Measurements from ENCODE around the gene PIERCE2.
"Not testable (repeated sequence)": the region's sequence is repeated elsewhere in the genome, so short reads cannot be mapped to it uniquely, and the experiment has no call there.

Gene PIERCE2

GRCh38 chr15:55422089-55422488 lies 13.8 kb downstream of the PIERCE2 start:
- H3K4me2 ChIP-seq (ENCODE audit: low read depth, low read length) = no peak overlapping the region
- no peaks in the 10 kb centered on the region for H4K20me1 ChIP-seq (ENCODE audit: insufficient read depth, low read length)
- H2AFZ ChIP-seq (ENCODE audit: low read length) = no peak overlapping the region
- H3K27me3 ChIP-seq (replicated peaks; ENCODE audit: insufficient read depth, low read length) = no peaks in the 10 kb centered on the region
- H3K4me3 ChIP-seq (ENCODE audit: low read length) = no peak overlapping the region
- H3K9me3 ChIP-seq (replicated peaks; ENCODE audit: insufficient read depth, low read length) = no peaks in the 10 kb centered on the region
- no peaks in the 10 kb centered on the region for H3K36me3 ChIP-seq (replicated peaks; ENCODE audit: insufficient read depth, low read length)
- H3K9me2 ChIP-seq (replicated peaks; ENCODE audit: insufficient read depth, low read length) = no peaks in the 10 kb centered on the region
- H3K9ac ChIP-seq (ENCODE audit: low read length) = no peak overlapping the region
- no peaks in the 10 kb centered on the region for H3K79me2 ChIP-seq (ENCODE audit: low read length)
- no peaks in the 10 kb centered on the region for H3F3A ChIP-seq (ENCODE audit: insufficient read depth, low read length)
- H3K4me1 ChIP-seq (ENCODE audit: low read length) = no peaks in the 10 kb centered on the region
- no peak overlapping the region for H3K27ac ChIP-seq (ENCODE audit: low read length)
- DNase-seq = no peak
- no peak for TF ChIP-seq EZH2phosphoT487 (IDR thresholded peaks at IDR 0.05; ENCODE audit: low read length)
- TF ChIP-seq, protein P1, sequence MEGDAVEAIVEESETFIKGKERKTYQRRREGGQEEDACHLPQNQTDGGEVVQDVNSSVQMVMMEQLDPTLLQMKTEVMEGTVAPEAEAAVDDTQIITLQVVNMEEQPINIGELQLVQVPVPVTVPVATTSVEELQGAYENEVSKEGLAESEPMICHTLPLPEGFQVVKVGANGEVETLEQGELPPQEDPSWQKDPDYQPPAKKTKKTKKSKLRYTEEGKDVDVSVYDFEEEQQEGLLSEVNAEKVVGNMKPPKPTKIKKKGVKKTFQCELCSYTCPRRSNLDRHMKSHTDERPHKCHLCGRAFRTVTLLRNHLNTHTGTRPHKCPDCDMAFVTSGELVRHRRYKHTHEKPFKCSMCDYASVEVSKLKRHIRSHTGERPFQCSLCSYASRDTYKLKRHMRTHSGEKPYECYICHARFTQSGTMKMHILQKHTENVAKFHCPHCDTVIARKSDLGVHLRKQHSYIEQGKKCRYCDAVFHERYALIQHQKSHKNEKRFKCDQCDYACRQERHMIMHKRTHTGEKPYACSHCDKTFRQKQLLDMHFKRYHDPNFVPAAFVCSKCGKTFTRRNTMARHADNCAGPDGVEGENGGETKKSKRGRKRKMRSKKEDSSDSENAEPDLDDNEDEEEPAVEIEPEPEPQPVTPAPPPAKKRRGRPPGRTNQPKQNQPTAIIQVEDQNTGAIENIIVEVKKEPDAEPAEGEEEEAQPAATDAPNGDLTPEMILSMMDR (IDR thresholded peaks at IDR 0.05; ENCODE audit: low read length) = no peak
- TF ChIP-seq EZH2 (optimal IDR thresholded peaks at IDR 0.05; ENCODE audit: low read depth, low read length) = no peak

DNA sequence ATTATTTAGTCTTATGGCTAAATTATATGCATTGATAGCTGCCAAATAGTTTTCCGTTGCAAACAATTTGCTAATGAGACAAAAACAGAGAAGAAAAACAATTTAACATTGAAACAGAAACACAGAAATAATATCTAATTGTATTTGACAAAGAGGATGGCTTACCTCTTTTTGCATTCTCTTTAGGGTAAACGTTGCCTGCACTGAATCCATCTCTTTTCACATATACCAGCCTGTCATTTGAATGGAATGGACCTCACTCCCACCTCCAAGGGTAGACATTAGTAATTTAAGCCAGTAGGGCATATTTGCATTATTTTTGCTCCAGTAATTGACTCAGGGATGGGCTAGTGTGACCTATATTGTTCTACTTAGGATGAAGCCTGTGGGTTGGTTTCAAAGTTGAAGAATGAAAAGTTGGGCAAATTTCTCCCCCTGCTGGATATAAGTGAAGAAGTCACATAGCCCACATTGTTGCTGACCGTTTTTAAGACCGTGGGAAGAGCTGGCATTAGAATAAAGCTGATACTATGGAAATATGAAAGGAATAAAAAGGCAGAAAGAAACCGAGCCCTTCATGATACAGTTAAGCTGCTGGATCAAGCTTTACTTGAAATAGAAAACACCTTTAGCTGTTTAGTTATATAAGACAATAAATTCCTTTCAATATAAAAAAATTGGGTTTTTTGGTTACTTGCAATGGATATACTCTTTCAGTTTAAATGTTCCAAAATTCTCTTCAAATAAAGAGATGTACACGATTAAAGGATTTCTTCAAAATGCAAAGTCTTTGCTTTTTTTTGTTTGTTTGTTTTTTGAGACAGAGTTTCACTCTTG lies 26.9 kb downstream of the PIERCE2 start:
- DNase-seq = peak; percentile 66
- Histone ChIP-seq H3K27ac (ENCODE audit: low read length) (no peak overlapping the region), H3K4me3 (ENCODE audit: low read length) (no peak overlapping the region), H3K27me3 (replicated peaks; ENCODE audit: insufficient read depth, low read length) (no peaks in the 10 kb centered on the region), H3K9me3 (replicated peaks; ENCODE audit: insufficient read depth, low read length) (no peaks in the 10 kb centered on the region), H3F3A (ENCODE audit: insufficient read depth, low read length) (no peaks in the 10 kb centered on the region), H3K9me2 (replicated peaks; ENCODE audit: insufficient read depth, low read length) (no peaks in the 10 kb centered on the region), H3K36me3 (replicated peaks; ENCODE audit: insufficient read depth, low read length) (no peaks in the 10 kb centered on the region), H3K4me1 (ENCODE audit: low read length) (no peaks in the 10 kb centered on the region), H4K20me1 (ENCODE audit: insufficient read depth, low read length) (no peaks in the 10 kb centered on the region), H3K79me2 (ENCODE audit: low read length) (no peaks in the 10 kb centered on the region), H3K9ac (ENCODE audit: low read length) (no peak overlapping the region), H2AFZ (ENCODE audit: low read length) (no peak overlapping the region), H3K4me2 (ENCODE audit: low read depth, low read length) (no peak overlapping the region)
- TF ChIP-seq EZH2phosphoT487 (IDR thresholded peaks at IDR 0.05; ENCODE audit: low read length) = no peak
- TF ChIP-seq, protein P1 (IDR thresholded peaks at IDR 0.05; ENCODE audit: low read length) = peak; percentile 61
- TF ChIP-seq EZH2 (optimal IDR thresholded peaks at IDR 0.05; ENCODE audit: low read depth, low read length) = no peak

DNA sequence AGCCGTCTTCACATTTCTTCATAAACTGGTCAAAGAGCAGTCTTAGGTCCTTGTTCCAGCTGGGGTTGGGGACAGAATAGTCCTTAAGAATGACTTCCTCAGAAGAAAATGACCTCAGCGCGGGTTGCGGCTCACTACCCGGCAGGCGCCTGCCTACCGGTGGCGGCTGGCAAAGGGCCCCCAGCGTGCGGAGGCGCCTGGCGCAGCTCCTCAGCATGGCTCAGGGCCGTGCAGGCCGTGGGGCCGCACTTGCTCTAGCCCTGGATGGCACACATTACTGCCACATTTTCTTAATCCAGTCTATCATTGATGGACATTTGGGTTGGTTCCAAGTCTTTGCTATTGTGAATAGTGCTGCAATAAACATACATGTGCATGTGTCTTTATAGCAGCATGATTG lies 34.8 kb downstream of the PIERCE2 start:
- not testable (repeated sequence) for H3K9ac ChIP-seq (ENCODE audit: low read length); H3K9me2 ChIP-seq (replicated peaks; ENCODE audit: insufficient read depth, low read length); H3F3A ChIP-seq (ENCODE audit: insufficient read depth, low read length); H3K9me3 ChIP-seq (replicated peaks; ENCODE audit: insufficient read depth, low read length); H3K27ac ChIP-seq (ENCODE audit: low read length); H3K4me3 ChIP-seq (ENCODE audit: low read length); H3K79me2 ChIP-seq (ENCODE audit: low read length); DNase-seq; H3K36me3 ChIP-seq (replicated peaks; ENCODE audit: insufficient read depth, low read length); H4K20me1 ChIP-seq (ENCODE audit: insufficient read depth, low read length); H3K4me2 ChIP-seq (ENCODE audit: low read depth, low read length); H3K27me3 ChIP-seq (replicated peaks; ENCODE audit: insufficient read depth, low read length); H3K4me1 ChIP-seq (ENCODE audit: low read length); H2AFZ ChIP-seq (ENCODE audit: low read length)

GRCh38 chr15:55445936-55446335 lies 37.6 kb downstream of the PIERCE2 start:
- H4K20me1 ChIP-seq (ENCODE audit: insufficient read depth, low read length); H3K4me3 ChIP-seq (ENCODE audit: low read length); H3K27ac ChIP-seq (ENCODE audit: low read length); H3K9ac ChIP-seq (ENCODE audit: low read length); H3K79me2 ChIP-seq (ENCODE audit: low read length); H3K4me2 ChIP-seq (ENCODE audit: low read depth, low read length); H3K9me2 ChIP-seq (replicated peaks; ENCODE audit: insufficient read depth, low read length); H2AFZ ChIP-seq (ENCODE audit: low read length); H3K36me3 ChIP-seq (replicated peaks; ENCODE audit: insufficient read depth, low read length); DNase-seq; H3K4me1 ChIP-seq (ENCODE audit: low read length); H3K27me3 ChIP-seq (replicated peaks; ENCODE audit: insufficient read depth, low read length); H3K9me3 ChIP-seq (replicated peaks; ENCODE audit: insufficient read depth, low read length); H3F3A ChIP-seq (ENCODE audit: insufficient read depth, low read length): not testable (repeated sequence)

GRCh38 chr15:55446379-55447029 lies 38.2 kb downstream of the PIERCE2 start:
- not testable (repeated sequence) for H4K20me1 ChIP-seq (ENCODE audit: insufficient read depth, low read length); DNase-seq; H3K4me3 ChIP-seq (ENCODE audit: low read length); H3K79me2 ChIP-seq (ENCODE audit: low read length); H3K36me3 ChIP-seq (replicated peaks; ENCODE audit: insufficient read depth, low read length); H3K27me3 ChIP-seq (replicated peaks; ENCODE audit: insufficient read depth, low read length); H3K9me3 ChIP-seq (replicated peaks; ENCODE audit: insufficient read depth, low read length); H3K4me2 ChIP-seq (ENCODE audit: low read depth, low read length); H3F3A ChIP-seq (ENCODE audit: insufficient read depth, low read length); H3K4me1 ChIP-seq (ENCODE audit: low read length); H2AFZ ChIP-seq (ENCODE audit: low read length); H3K27ac ChIP-seq (ENCODE audit: low read length); H3K9ac ChIP-seq (ENCODE audit: low read length); H3K9me2 ChIP-seq (replicated peaks; ENCODE audit: insufficient read depth, low read length)

GRCh38 chr15:55447030-55447394 lies 38.7 kb downstream of the PIERCE2 start:
- H3K4me3 ChIP-seq (ENCODE audit: low read length); H3K79me2 ChIP-seq (ENCODE audit: low read length); H3K9me2 ChIP-seq (replicated peaks; ENCODE audit: insufficient read depth, low read length); DNase-seq; H2AFZ ChIP-seq (ENCODE audit: low read length); H3K27me3 ChIP-seq (replicated peaks; ENCODE audit: insufficient read depth, low read length); H3K4me2 ChIP-seq (ENCODE audit: low read depth, low read length); H4K20me1 ChIP-seq (ENCODE audit: insufficient read depth, low read length); H3K4me1 ChIP-seq (ENCODE audit: low read length); H3K27ac ChIP-seq (ENCODE audit: low read length); H3K36me3 ChIP-seq (replicated peaks; ENCODE audit: insufficient read depth, low read length); H3K9ac ChIP-seq (ENCODE audit: low read length); H3K9me3 ChIP-seq (replicated peaks; ENCODE audit: insufficient read depth, low read length); H3F3A ChIP-seq (ENCODE audit: insufficient read depth, low read length): not testable (repeated sequence)
